GM18873 (cell line): ENCODE measurements around the gene IQSEC1.

ENCODE experiments used
- ATAC-seq: cut with Tn5 transposase; IDR thresholded peaks from one replicate; pipeline ENCODE4 v1.9.1; 2021; ENCODE audit warnings: mild to moderate bottlenecking, moderate library complexity, moderate number of reproducible peaks; ENCODE audit not compliant: unreplicated experiment, low FRiP score

Gene IQSEC1

DNA sequence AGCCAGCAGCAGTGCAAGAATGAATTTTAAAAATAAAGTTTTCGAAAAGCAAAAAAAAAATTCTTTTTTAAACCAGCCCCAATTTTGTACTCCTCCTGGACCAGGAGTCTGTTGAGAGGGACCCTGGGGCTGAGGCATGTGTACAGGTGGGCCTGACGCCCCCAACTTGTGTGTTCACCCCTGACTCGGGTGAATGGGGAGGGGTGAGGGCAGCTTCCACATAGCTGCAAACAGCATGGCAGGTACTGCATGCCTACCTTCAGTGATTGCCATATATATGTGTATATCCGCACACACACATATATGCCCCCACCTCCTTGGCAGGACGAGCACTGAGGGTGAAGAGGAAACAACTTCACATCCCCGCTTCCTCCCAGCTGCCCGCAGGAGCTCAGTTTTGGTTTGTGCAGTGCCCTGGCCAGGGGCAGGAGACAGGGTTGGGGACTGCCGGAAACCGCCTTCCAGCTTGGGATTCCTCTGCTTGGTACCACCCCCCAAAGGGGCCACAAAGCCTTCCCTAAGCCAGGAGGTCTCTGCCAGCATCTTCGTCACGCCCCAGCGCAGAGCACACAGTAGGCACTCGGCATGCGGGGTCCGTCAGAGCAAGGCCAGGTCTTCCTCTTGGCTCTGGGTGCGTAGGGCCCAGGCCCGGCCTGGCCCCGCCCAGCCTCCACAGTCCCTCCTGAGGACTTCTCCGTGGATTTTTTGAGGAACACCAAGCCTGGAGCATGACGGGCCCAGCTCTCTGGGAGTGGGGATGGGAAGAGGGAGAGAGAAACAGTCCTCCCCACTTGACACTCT lies 170.0 kb downstream of the IQSEC1 start:
- ATAC-seq: no peak

DNA sequence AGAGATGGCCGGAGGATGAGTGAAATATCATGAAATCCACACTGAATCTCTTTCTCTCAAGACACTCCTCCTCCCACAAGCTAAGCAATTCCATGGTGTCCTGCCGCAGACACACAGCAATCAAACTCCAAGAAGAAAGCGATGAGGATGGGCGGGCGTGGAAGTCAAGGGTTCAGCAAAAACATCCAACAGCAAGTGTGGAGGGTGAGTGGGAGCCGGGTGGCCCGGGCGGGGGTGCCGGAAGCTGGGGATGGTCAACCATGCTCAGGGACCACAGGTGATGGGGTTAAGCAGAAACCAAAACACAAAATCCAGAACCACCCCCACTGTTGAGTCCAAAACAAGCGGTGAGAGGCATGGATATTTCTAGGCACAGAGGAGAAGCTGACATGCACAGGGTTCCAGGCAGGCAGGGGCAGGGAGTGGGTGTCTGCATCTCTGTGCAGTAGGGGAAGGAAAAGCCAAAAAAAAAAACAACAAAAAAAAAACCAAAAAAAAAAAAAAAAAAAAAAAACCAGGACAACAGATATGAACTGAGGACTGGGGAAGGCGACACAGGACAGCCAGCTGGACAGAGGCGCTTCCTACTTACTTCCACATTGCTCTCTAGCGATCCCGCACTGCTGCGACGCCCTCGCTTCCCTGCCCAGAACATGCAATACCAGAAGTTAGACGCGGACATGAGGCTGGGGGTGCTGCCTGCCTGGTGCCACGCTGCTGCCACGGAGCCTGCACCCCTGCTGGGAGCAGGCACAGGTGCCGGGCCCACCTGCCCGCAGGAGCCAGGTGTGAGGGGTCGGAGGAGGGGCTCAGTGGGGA lies 170.8 kb downstream of the IQSEC1 start:
- no peak for ATAC-seq

DNA sequence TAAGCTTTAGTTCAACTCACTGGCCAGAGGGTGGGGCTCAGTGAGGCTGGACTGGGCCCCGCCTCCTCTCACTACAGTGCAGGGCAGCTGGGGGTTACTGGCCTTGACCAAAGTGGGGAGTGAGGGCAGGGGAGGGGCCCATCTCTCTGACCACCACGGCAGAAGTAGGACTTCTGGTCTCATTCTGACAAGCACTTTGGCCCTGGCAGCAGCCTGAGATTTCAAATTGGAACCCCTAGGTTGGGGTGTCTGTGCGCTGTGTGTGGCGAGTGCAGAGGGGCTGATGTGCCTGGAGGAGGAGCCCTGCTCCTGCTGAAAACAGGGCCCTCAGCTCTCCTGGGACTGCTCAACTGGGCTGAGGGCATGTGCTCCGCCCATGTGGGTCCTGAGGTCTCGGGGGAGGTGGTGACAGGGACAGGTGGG lies 171.6 kb downstream of the IQSEC1 start:
- no peak for ATAC-seq

DNA sequence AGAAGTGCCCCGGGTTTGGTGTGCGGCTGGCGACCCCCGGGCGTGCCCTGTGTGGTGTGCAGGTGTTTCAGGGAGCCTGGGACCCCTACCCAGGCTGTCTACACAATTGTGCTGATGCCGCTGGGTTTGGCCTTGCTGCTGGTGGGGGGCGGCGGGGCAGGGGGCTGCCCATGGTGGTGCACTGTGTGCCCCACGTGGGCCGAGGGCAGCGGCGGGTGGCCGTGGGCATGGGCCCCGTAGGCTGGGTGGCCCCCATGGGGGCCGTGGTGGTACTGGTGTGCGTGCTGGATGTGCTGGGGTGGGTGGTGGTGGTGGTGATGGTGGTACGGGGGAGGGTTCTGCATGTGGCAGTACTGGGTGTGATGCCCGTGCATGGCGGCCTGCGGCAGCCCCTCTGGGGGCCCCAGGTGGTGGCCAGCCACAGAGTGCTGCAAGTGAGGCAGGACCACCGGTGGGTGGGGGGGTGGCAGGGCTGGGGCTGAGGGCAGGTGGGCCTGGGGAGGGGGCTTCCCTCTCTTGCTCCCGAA lies 172.3 kb downstream of the IQSEC1 start:
- ATAC-seq: no peak

DNA sequence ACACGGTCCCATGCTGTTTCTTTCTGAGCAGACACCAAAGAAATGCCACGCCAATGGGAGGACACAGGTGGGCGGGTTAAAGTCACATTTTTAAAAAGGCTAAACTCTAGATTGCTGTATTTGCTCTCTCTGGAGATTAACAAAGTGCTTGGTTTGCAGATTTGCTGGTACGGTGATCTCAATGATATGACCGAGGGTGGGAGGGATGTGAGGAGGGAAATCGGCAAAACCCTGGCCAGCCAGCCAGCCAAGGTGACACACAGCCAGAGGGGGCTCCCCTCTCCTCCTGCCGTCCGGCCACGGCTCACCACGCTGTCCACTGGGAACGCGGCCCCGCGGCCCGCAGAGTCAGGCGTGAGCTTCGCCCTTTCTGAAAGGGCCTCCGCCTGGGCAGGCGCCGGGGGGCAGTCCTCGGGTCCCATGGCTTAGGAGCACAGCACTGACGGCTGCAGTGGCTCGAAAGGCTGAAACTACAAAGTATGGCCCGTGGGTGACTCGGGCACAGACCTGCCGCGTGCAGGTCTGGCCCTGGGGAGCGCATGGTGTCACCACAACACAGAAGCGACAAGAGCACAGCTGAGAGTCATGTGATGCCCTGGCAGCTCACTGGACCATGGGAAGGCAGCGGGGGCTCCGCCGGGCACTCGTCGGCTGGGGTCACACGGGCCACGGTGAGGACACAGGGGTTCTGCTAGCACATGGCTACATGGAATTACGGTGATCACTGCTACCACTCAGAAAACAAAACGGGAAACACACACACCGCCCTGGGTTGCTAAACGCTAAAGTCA lies 174.1 kb downstream of the IQSEC1 start:
- ATAC-seq: no peak

DNA sequence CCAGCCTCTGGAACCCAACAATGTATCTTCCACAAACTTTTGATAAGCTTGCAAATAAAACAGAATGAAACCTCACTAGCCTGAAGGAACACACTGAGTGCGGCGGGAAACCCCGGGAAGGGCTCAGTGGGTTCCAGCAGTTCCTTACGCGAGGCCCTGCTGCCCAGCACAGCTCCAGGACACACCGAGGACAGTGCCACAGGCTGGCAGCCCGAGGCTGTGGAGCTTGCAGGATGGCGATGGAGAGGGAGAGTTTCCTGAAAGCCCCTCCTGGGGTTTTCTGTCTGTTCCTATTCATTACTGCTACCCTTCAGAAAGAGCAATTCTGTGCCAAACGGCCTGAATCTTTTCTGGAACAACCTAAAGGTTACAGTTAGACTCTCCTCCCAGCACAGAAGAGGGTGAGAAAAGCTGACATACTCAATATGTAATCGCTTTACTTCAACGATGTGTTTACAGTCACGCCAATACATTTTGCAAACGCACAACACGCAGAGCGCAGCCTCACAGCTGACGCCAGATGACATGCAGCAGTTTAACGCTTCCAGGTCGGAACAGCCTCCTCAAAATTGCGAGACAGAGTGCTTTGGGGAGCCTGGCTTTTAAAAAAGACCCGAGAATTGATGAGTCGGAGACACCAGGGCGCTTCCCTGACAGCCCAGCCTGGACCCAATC lies 174.8 kb downstream of the IQSEC1 start:
- ATAC-seq: no peak

DNA sequence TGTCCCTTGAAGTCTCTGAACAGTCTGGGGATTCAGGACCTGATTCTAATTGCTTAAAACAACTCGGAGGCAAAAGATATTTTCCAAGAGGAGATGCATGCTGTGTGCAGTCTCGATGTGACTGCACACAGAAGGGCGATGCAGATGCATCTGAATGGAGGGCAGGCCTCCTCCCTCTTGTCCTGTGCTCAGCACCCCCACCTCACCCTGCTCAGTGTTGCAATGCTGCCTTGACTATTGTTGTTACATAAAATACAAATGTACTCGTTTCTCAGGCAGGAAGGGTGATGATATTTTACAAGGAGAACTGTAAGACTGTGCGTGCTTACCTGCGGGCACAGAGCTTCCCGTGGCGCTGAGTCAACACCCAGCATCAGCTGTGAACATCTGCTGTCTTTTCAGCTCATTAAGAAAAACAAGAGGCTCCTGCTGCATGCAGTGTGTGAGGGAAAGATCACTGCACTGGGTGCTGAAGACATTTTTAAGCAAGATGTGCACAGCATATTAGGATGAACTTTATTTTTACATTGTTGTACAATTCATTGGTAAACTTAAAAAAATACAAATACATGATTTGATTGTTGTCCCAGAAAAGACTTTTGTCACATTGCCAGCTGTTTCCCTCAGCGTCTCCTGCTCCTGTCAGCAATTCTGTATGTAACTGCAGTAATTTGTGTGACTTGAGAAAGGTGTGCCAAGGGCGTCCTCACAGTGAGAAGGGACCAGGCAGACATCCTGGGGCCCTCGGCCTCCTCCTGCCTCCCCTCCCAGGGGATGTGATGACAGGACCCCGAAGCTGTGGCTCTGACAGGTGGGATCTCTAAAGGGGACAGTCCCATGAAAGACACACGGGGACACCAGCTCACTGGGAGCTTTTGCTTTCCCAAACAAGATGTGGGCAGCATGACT lies 175.6 kb downstream of the IQSEC1 start:
- no peak for ATAC-seq

DNA sequence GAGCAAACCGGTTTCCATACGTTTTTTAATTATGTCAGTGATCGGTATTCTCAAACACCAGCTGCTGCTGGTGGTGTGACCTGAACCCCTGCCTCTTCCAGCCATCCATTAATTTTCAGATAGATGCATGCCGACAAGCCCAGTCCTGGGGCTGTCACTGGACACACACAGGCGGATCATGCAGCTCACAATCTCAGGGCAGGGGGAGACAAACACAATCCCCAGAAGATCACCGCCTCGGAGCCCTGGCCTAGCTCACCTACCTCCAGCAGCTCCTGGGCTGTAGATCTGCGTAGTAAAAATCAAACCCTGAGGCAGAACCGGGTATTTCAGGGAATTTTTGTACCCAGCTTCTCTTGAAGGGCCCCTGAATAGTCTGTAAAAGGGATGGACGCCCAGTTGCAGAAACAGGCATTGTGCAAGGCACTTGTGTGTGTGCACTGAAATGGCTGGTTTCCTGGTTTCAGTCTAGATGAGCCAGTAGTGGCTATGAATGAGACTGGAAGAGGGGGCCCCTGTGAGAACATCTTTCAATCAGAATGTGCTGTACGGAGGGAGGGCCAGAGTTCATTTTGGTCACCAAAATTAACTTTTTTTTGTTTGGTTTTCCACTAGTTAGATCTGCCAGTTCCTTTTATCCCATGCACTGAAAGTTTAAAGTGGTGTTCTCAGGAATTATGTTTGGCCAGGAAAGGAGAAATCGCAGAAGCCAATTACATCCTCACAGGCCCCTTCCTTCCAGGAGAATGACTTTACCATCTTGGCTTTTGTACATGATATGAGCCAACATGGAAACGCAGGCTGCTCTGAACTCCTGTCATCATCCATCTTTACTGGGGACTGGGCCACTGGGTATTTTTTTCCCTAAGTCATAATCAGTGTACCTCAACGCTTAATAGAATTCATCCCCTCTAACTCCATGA lies 176.9 kb downstream of the IQSEC1 start:
- no peak for ATAC-seq

DNA sequence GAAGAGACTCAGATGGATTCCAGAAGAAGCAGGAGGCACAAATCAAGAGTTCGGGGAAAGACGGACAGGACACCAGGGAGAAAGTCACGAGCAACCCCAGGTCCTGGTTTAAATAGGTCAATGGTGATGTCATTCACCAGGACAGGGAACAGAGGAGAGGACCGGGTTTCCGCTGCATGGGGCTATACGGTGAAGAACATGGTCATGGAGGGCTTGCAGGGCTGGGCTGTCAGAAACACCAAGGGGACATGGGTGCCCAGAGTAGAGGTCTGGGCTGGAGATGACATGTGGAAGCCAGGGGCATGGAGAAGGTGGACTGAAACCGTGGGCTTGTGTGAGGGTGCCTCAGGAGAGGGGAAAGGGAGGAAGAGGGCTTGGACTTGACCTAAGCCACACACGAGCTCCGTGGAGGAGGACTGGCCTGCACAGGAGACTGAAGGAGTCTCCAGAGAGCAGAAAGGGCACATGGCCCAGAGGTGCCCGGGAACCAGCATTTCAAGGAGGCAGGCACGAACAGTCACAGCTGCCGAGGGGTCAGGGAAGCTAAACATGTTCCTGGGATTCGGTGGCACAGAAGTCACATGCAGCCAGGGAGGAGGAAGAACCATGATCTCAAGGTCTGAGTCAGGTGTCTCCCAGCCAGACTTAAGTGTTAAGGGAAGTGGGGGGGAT lies 177.7 kb downstream of the IQSEC1 start:
- ATAC-seq: no peak

DNA sequence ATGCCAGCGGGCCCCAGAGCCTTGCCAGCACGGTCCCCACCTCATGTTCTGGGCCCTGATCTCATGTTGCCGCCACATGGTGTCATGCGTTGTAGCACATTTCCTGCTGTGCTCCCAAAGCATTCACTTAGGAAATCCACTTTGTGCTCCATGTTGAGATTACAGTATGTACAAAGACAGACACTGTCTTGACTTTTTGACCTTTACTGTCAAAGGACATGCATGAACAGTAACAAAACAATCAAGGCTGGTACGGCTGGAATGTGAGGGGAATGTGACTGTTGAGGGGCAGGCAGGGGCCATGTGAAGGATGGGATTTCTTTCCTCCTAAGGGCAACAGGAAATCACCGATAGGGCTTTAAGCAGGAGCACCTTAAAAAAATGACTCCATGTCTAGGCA lies 178.6 kb downstream of the IQSEC1 start:
- no peak for ATAC-seq

DNA sequence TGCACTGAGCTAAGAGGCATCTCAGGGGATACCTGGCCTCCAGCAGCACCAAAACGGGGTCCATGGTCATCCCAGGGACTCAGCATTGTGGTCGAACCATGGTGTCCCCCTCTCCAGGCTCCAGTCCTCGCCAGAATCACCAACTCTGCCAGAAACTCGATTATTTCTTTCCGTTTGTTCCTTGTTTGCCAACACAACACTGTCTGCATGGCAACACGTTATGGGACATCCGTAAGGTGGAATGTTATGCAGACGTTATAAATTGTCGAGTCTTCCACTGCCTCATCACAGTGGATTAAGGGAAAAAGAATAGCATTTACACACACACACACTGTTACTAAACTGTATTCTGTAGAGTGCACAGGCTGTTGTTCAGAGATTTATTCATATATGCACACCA lies 179.4 kb downstream of the IQSEC1 start:
- no peak for ATAC-seq

DNA sequence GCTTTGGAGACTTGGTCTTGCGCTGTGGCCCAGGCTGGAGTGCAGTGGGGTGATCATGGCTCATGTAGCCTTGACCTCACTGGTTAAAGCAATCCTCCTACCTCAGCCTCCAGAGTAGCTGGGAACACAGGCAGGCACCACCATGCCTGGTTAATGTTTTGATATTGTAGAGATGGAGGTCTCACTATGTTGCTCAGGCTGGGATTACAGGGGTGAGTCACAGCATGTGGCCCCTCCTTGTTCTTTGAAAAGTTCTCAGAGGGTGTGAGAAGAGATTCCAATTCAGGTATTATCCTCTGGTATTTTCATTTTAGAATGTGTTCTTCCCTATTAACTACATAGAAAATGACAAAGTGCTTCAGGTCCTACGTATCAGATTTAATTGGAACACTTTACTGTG lies 180.0 kb downstream of the IQSEC1 start:
- no peak for ATAC-seq

DNA sequence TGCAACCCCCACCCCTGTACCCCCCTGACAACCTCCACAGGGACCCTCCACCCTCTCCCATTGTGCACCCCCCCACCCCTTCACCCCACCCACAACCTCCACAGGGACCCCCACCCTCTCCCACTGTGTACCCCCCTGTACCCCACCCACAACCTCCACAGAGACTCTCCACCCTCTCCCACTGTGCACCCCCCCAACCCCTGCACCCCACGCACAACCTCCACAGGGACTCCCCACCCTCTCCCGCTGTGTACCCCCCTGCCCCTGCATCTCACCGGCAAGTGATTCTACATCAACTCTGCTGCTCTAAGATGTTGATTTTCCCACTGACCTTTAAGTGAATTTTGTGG lies 180.4 kb downstream of the IQSEC1 start:
- no peak for ATAC-seq

DNA sequence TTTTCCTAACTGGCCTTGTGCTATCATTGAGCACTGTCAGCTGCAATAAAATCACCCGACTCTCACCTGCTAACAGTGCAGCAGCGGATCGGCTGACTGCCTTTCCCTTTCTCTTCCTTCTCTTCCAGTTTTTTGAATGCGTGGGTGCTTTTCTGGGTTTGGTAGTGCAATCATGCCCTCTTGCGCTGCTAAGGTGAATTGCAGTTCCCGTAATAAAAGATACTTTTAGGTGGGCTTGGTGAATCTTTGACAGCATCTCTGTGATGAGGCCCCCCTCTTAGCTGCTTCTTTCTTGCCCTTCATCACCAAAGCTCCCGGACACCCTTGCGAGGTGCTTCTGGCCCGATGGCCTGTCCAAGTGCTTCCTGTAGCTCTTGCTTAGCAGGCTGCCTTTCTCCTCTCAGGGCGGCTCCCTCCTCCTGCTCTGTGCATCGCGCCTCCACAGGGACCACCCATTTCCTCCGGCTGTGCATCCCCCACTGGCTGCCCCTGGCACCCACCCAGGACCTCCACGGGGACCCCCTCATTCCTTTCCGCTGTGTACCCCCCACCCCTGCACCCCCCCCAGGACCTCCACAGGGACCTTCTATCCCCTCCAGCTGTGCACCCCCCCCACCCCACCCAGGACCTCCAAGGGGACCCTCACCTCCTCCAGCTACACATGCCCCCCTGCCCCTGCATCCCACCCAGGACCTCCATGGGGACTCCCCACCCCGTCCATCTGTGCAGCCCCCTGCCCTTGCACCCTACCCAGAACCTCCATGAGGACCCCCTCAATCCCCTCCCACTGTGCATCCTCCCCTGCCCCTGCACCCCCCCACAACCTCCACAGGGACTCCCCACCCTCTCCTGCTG lies 181.0 kb downstream of the IQSEC1 start:
- no peak for ATAC-seq

DNA sequence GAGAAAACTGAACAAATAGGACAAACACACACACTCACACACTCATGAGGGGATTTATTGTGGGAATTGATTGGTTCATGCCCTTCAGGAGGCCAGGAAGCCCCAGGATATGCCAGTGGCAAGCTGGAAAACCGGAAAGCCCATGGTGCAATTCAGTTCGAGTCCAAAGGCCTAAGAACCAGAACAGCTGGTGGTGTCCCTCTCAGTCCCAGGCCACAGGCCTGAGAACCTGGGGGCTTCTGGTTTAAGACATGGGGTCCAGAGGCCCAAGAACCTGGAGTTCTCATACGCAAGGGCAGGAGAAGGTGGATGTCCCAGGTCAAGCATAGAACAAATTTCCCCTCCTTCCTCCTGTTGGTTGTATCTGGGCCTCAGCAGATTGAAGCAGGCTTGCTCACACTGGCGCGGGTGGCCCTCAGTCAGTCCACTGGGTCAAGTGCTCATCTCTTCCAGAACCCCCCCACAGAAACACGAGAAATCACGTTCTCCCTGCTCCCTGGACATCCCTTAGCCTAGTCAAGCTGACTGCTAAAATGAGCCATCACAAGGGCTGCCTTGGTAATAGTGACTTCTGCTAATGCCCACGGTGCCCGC lies 181.7 kb downstream of the IQSEC1 start:
- no peak for ATAC-seq

DNA sequence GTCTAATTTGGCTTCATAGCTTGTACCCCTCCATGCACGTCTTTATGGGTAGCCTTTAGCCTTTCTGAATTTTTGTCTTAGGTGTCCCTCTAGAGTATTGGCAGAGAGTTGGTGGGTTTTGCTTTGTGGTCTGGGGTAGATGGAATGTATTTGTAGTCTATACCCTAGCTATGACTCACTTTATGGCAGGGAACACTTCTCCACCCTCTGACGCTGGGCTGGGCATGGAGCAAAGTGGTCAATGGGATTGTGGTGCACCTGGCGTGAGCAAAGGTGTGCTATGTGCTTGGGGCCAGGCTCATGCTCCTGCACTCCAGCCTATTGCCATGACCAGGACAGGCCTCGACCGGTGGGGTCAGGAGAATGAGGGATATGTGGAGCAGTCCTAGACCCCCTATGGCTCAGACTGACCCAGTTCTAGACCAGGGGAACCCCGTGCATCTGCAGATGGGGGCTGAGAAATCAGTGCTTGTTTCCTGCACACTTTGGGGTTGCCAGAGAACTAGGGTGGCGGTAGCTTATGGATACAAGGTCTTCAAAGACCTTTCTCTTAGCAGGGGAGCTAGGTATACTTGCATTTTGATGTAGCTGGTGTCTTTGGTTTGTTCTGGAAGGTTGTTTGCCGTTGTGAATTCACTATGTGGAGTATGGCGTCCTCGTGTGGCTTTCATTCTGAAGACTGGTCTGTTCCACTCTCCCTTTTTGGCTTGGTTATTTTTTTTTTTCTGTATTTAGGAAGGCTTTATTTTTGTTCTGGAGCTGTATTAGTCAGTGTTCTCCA lies 182.4 kb downstream of the IQSEC1 start:
- no peak for ATAC-seq
